ENCODE data around the gene HSH2D. TPM values are rescaled to one million over a fixed set of nuclear protein-coding genes. Genes with fewer than 3 reads are reported as not detected.
"Not testable (repeated sequence)": the region's sequence is repeated elsewhere in the genome, so short reads cannot be mapped to it uniquely, and the experiment has no call there.

The HSH2D gene
- total RNA-seq, 2 donors from 2014 or later, result 0.66 to 0.68 TPM

DNA sequence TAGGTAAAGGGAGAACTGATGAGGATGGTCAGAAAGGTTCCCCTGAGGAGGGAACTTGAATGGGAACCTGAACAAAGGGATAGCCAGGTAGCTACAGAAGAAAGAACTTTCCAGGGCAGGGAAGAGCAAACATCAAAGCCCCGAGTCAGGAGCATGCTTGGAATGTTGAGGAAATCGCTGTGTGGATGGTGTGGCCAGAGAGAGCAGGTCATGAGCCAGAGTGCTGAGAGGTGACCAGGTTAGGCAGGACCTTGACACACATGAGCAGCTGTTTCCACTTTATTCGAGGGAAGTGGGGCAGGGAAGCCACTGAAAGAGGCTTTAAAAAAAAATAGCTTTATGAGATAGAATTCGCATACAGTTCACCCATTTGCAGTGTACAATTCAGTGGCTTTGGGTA lies 27.4 kb upstream of the HSH2D start:
- H3K27ac Mint-ChIP-seq, result no peak overlapping the region

DNA sequence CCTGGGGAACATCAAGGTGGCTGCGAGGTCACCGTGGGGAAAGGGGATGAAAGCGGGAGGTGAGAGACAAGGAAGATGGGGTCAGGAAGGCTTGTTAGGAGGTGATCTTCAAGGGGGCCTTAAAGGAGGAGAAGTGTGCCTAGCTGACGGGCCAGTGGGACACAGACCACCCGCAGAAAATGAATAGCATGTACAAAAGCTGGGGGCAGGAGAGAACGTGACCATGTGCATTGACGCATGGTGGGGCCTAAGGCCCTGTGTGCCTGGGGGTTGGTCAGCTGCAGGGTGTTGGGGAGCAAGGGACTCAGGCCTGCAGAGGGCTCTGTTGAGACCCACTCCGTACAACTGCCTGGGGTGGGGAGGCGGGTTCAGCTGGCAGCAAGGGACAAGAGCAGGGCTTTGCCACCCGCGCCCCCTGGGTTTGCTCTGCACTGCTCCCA lies 25.9 kb upstream of the HSH2D start:
- H3K4me1 Mint-ChIP-seq, result peaks cover 2% of the 10 kb centered on the region
- 85 to 92% methylated on average over 6 to 11 of the region's 11 CpGs for WGBS, 2 experiments (ENCODE audit: insufficient coverage in 1 of 2, insufficient read length in 1 of 2)
- H3K27ac Mint-ChIP-seq, result peak overlapping the region; percentile 48
- H3K27me3 Mint-ChIP-seq (ENCODE audit: insufficient read depth), result no peaks in the 10 kb centered on the region
- TF ChIP-seq, protein P1, sequence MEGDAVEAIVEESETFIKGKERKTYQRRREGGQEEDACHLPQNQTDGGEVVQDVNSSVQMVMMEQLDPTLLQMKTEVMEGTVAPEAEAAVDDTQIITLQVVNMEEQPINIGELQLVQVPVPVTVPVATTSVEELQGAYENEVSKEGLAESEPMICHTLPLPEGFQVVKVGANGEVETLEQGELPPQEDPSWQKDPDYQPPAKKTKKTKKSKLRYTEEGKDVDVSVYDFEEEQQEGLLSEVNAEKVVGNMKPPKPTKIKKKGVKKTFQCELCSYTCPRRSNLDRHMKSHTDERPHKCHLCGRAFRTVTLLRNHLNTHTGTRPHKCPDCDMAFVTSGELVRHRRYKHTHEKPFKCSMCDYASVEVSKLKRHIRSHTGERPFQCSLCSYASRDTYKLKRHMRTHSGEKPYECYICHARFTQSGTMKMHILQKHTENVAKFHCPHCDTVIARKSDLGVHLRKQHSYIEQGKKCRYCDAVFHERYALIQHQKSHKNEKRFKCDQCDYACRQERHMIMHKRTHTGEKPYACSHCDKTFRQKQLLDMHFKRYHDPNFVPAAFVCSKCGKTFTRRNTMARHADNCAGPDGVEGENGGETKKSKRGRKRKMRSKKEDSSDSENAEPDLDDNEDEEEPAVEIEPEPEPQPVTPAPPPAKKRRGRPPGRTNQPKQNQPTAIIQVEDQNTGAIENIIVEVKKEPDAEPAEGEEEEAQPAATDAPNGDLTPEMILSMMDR (conservative IDR thresholded peaks at IDR 0.05), result peak; percentile 48
- H3K27me3 ChIP-seq (ENCODE audit: control insufficient read depth, insufficient read depth, low read length, poor library complexity, severe bottlenecking), result no peaks in the 10 kb centered on the region
- H3K9me3 Mint-ChIP-seq, result no peaks in the 10 kb centered on the region
- H3K4me3 Mint-ChIP-seq, result no peak overlapping the region
- H3K9ac ChIP-seq (ENCODE audit: extremely low read depth, low read length, poor library complexity, severe bottlenecking), result no peak overlapping the region
- H3K4me3 ChIP-seq (ENCODE audit: low read length), result no peak overlapping the region
- H3K9me3 ChIP-seq (ENCODE audit: control insufficient read depth, low read length), result no peaks in the 10 kb centered on the region
- H3K27ac ChIP-seq (ENCODE audit: low read depth, low read length), result no peak overlapping the region
- H3K36me3 ChIP-seq (ENCODE audit: control insufficient read depth, insufficient read depth, low read length), result peaks cover 55% of the 10 kb centered on the region
- H3K36me3 Mint-ChIP-seq (ENCODE audit: low read depth), result peaks cover 41% of the 10 kb centered on the region
- DNase-seq, result peak; percentile 72
- peaks cover under 1% of the 10 kb centered on the region for H3K4me1 ChIP-seq (ENCODE audit: control insufficient read depth, insufficient read depth, low read length)

More for the DNA sequence above, 27.4 kb upstream of the HSH2D start:
- no peak overlapping the region for H3K4me3 Mint-ChIP-seq
- H3K27ac ChIP-seq (ENCODE audit: low read depth, low read length), result no peak overlapping the region
- H3K9me3 ChIP-seq (ENCODE audit: control insufficient read depth, low read length), result no peaks in the 10 kb centered on the region
- peaks cover 4% of the 10 kb centered on the region for H3K4me1 ChIP-seq (ENCODE audit: control insufficient read depth, insufficient read depth, low read length)
- H3K4me1 Mint-ChIP-seq, result peaks cover 5% of the 10 kb centered on the region
- WGBS, 2 experiments (ENCODE audit: insufficient coverage in 1 of 2, insufficient read length in 1 of 2), result 88 to 91% methylated on average over 3 to 4 of the region's 4 CpGs
- no peak overlapping the region for H3K4me3 ChIP-seq (ENCODE audit: low read length)
- TF ChIP-seq, protein P1 (conservative IDR thresholded peaks at IDR 0.05), result no peak
- H3K27me3 ChIP-seq (ENCODE audit: control insufficient read depth, insufficient read depth, low read length, poor library complexity, severe bottlenecking), result no peaks in the 10 kb centered on the region
- no peaks in the 10 kb centered on the region for H3K9me3 Mint-ChIP-seq
- H3K27me3 Mint-ChIP-seq (ENCODE audit: insufficient read depth), result no peaks in the 10 kb centered on the region
- DNase-seq, result no peak
- H3K9ac ChIP-seq (ENCODE audit: extremely low read depth, low read length, poor library complexity, severe bottlenecking), result no peak overlapping the region
- peaks cover 31% of the 10 kb centered on the region for H3K36me3 Mint-ChIP-seq (ENCODE audit: low read depth)
- H3K36me3 ChIP-seq (ENCODE audit: control insufficient read depth, insufficient read depth, low read length), result peaks cover 40% of the 10 kb centered on the region

DNA sequence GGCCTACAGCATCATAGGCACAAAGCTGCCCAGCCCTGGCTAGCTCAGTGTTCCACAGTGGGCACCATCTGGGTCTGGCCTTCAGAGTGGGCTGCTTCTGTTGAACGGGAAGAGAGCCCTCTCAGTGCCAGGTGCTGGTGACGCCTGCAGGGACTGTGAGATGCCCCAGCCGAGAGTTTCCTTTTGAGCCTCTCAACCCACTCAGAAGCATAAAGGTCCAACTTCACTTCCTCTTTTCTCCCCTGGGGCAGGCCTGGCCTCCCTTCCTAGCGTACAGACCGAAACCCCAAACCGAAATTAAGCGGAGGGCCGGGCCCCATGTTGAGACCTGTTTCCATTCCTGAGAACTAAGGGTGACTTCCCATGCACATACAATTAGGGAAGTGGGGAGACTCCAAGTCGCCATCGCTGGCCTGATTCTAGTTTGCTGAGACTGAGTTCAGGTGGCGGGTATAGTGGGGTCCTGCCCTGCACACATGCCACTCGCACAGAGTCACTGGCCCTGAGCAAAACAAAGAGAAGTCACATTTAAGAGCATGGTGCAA lies 24.9 kb upstream of the HSH2D start:
- Histone ChIP-seq H3K36me3 (ENCODE audit: control insufficient read depth, insufficient read depth, low read length) (peaks cover 62% of the 10 kb centered on the region), H3K27me3 (ENCODE audit: control insufficient read depth, insufficient read depth, low read length, poor library complexity, severe bottlenecking) (no peaks in the 10 kb centered on the region), H3K9ac (ENCODE audit: extremely low read depth, low read length, poor library complexity, severe bottlenecking) (no peak overlapping the region), H3K27ac (ENCODE audit: low read depth, low read length) (no peak overlapping the region), H3K9me3 (ENCODE audit: control insufficient read depth, low read length) (no peaks in the 10 kb centered on the region), H3K4me1 (ENCODE audit: control insufficient read depth, insufficient read depth, low read length) (no peaks in the 10 kb centered on the region), H3K4me3 (ENCODE audit: low read length) (no peak overlapping the region)
- Mint-ChIP-seq H3K9me3 (no peaks in the 10 kb centered on the region), H3K27ac (no peak overlapping the region), H3K4me3 (no peak overlapping the region), H3K36me3 (ENCODE audit: low read depth) (peaks cover 46% of the 10 kb centered on the region), H3K4me1 (no peaks in the 10 kb centered on the region), H3K27me3 (ENCODE audit: insufficient read depth) (no peaks in the 10 kb centered on the region)
- 93 to 98% methylated on average over 6 to 12 of the region's 12 CpGs for WGBS, 2 experiments (ENCODE audit: insufficient coverage in 1 of 2, insufficient read length in 1 of 2)
- TF ChIP-seq, protein P1 (conservative IDR thresholded peaks at IDR 0.05), result no peak
- DNase-seq, result no peak

DNA sequence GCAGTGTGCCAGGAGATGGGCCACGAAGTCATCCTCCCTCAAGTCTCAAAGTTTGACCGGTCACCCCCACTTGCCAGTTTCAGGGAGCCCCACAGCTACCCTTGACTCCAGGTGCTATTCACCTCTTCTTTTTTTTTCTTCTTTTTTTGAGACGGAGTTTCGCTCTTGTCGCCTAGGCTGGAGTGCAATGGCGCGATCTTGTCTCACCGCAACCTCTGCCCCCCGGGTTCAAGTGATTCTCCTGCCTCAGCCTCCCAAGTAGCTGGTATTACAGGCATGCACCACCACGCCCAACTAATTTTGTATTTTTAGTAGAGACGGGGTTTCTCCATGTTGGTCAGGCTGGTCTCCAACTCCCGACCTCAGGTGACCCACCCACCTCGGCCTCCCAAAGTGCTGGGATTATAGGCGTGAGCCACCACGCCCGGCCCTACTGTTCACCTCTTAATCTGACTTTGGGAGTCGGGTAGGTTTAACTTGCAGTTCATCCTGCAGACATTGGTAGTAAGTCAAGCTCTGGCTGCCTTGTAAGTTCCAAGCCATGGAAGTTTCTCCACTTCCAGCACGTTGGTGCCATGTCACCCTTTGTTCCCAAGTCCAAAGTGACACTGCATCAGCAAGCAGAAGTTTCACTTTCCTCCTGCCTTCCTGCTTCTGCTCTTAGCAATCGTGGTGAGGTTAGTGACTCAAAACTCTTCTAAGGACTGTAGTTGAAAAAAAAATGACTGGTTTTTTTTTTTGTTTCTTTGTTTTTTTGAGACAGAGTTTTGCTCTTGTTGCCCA lies 24.2 kb upstream of the HSH2D start:
- 93 to 97% methylated on average over 19 of the region's 19 CpGs for WGBS, 2 experiments (ENCODE audit: insufficient coverage in 1 of 2, insufficient read length in 1 of 2)
- not testable (repeated sequence) for DNase-seq, H3K9me3 Mint-ChIP-seq

More for the DNA sequence above, 24.2 kb upstream of the HSH2D start:
- H3K4me3 Mint-ChIP-seq; H3K27me3 ChIP-seq (ENCODE audit: control insufficient read depth, insufficient read depth, low read length, poor library complexity, severe bottlenecking); H3K4me1 Mint-ChIP-seq; H3K9ac ChIP-seq (ENCODE audit: extremely low read depth, low read length, poor library complexity, severe bottlenecking); H3K9me3 ChIP-seq (ENCODE audit: control insufficient read depth, low read length); H3K27ac Mint-ChIP-seq; H3K4me1 ChIP-seq (ENCODE audit: control insufficient read depth, insufficient read depth, low read length); H3K27ac ChIP-seq (ENCODE audit: low read depth, low read length); H3K27me3 Mint-ChIP-seq (ENCODE audit: insufficient read depth); H3K4me3 ChIP-seq (ENCODE audit: low read length): not testable (repeated sequence)
- H3K36me3 Mint-ChIP-seq (ENCODE audit: low read depth), result peaks cover 44% of the 10 kb centered on the region
- peaks cover 62% of the 10 kb centered on the region for H3K36me3 ChIP-seq (ENCODE audit: control insufficient read depth, insufficient read depth, low read length)

Data from endodermal cell (in vitro differentiated cells).